Adrenal gland (tissue), 12 donors: Measurements from ENCODE around the gene SLC13A5. TPM values are rescaled to one million over a fixed set of nuclear protein-coding genes. Genes with fewer than 3 reads are reported as not detected.

Experiments used
- DNase-seq, 7 donors: peaks; one replicate each; pipeline ENCODE4 v3.0.0-alpha.2; 2019 to 2020
- H3K27ac ChIP-seq, 5 donors: fragments of 200-600 bp; sonication (generic) in 4 of 5; 1 replicate in 3 of 5; 2 replicates in 2 of 5; pipeline versions ENCODE4 v1.5.1 to v1.8.0; 2016 to 2020; ENCODE audit warnings: mild to moderate bottlenecking in 1 of 5
- H3K27me3 ChIP-seq: fragments of 200-600 bp; 2 replicates; pipeline ENCODE4 v1.8.0; 2021
- H3K36me3 ChIP-seq, 2 donors: fragments of 200-600 bp; replicated peaks in 1 of 2; 1 replicate in 1 of 2; 2 replicates in 1 of 2; pipeline versions ENCODE4 v1.5.1 to v1.8.0; 2018 to 2022
- H3K4me1 ChIP-seq, 2 donors: fragments of 200-600 bp; replicated peaks in 1 of 2; 1 replicate in 1 of 2; 2 replicates in 1 of 2; pipeline versions ENCODE4 v1.5.1 to v1.8.0; 2018 to 2021
- H3K4me3 ChIP-seq, 4 donors: fragments of 200-600 bp; sonication (generic) in 3 of 4; one replicate each; pipeline ENCODE4 v1.5.1; 2016 to 2018
- H3K9me3 ChIP-seq, 3 donors: fragments of 200-600 bp; sonication (generic) in 1 of 3; replicated peaks in 1 of 3; 1 replicate in 2 of 3; 2 replicates in 1 of 3; pipeline versions ENCODE4 v1.5.1 to v1.8.0; 2016 to 2021
- CTCF ChIP-seq, 6 experiments: fragments of 450-650 bp in 4 of 6; fragments of 200-600 bp in 2 of 6; sonication (generic) in 1 of 6; IDR thresholded peaks; 1 replicate in 5 of 6; 2 replicates in 1 of 6; pipeline versions ENCODE4 v1.5.1 to v1.8.0; 2016 to 2021; ENCODE audit warnings: antibody characterized with exemption in 6 of 6, mild to moderate bottlenecking in 2 of 6, moderate library complexity in 1 of 6
- POLR2A ChIP-seq, 2 donors: fragments of 450-650 bp; IDR thresholded peaks; one replicate each; pipeline ENCODE4 v1.6.1; 2017; ENCODE audit warnings: antibody characterized with exemption in 2 of 2, mild to moderate bottlenecking in 2 of 2, moderate library complexity in 1 of 2
- WGBS, 4 donors: extraction: QIAGEN DNeasy Blood & Tissue Kit in 2 of 4; methylation state at CpG; one replicate each; pipeline versions ENCODE4 v1.1.5 to v1.1.7; 2013 to 2017; 5-methylcytosine and 5-hydroxymethylcytosine counted together
- intact Hi-C, 2 donors: fragments of 100-400 bp; cut with DNase I; formaldehyde crosslinking; loops; one replicate each; pipeline versions ENCODE4 v1.14.1 to v1.15.0; 2022 to 2023
- polyA plus RNA-seq, 3 donors: library from polyadenylated mRNA; stranded (reverse); fragments of 200-250 nt in 2 of 3; fragments of 350-450 nt in 1 of 3; fragmentation: Illumina TruSeq in 1 of 3; extraction: RNeasy Lipid Tissue Mini Kit (QIAGEN cat#74804) in 1 of 3; gene quantifications; one replicate each; pipeline ENCODE4 v1.2.3, GENCODE V29; 2013 to 2014
- total RNA-seq, 9 donors: library from RNA; depleted of rRNA in 4 of 9; stranded (reverse); fragments of >200 nt in 4 of 9; fragments of 120-200 nt in 1 of 9; fragmentation: NEBNext Ultra II Directional in 1 of 9; extraction: Animal tissue kit (Norgen Biotek cat#: 25700) in 1 of 9; gene quantifications; one replicate each; pipeline versions ENCODE4 v1.1.0 to v1.2.4, GENCODE V29; 2013 to 2023
- donor health status: healthy with polysubstance abuse.
- donor health status: Bipolar disorder and iron deficiency.
- donor health status: DM: yes; HTN: yes; CAD: no.
- donor health status: DM: no; HTN: no; CAD: no.
- donor health status: DM: no; HTN: no; CAD: no.
- donor health status: DM: yes; HTN: yes; CAD: no.

Gene SLC13A5
- total and polyA plus RNA-seq, 12 donors: 0.97 to 7.2 (median 3.6) TPM; not detected in 2

- H3K27me3 ChIP-seq: no peaks in the 10 kb centered on the region
- H3K9me3 ChIP-seq: no peaks in the 10 kb centered on the region
- no peaks in the 10 kb centered on the region for H3K4me1 ChIP-seq
- intact Hi-C loops: loop anchor here (5.0 to 10.0 kb wide), 4 partner anchors 106 to 336 kb away; partner anchors contain the start of gene FBXO39 (in 1 of the 2)
- WGBS, 4 donors: 58 to 62% (median 60%) methylated on average over 11 to 14 of the region's 14 CpGs
- no peaks in the 10 kb centered on the region for H3K36me3 ChIP-seq
- no peak overlapping the region for H3K4me3 ChIP-seq
- TF ChIP-seq CTCF (IDR thresholded peaks at IDR 0.05) (no peak), POLR2A (IDR thresholded peaks at IDR 0.05) (no peak)
- no peak for DNase-seq
- no peak overlapping the region for H3K27ac ChIP-seq
Measured at GRCh38 chr17:6668727-6669425, 44.3 kb downstream of the SLC13A5 start.

DNA sequence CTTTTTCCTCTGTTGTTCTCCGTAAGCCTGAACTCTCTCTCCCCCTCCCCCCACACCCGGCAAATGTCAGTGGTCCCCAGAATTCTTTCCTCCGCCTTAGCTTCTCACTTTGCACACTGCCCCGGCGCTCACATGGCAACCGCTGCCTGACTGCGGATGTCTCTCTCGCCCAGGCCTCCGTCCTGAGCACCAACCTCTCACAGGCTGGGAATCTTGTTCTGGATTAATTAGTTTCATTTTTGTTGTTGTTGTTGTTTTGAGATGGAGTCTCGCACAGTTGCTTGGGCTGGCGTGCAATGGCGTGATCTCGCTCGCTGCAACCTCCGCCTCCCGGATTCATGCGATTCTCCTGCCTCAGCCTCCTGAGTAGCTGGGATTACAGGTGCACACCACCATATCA lies 45.0 kb downstream of the SLC13A5 start:
- Histone ChIP-seq H3K27ac (no peak overlapping the region), H3K27me3 (no peaks in the 10 kb centered on the region), H3K4me1 (no peaks in the 10 kb centered on the region), H3K4me3 (no peak overlapping the region), H3K9me3 (no peaks in the 10 kb centered on the region), H3K36me3 (no peaks in the 10 kb centered on the region)
- intact Hi-C loops: loop anchor here (5.0 to 10.0 kb wide), 4 partner anchors 107 to 337 kb away; partner anchors contain the start of gene FBXO39 (in 1 of the 2)
- WGBS, 4 donors: 78 to 86% (median 82%) methylated on average over 17 of the region's 17 CpGs
- no peak for DNase-seq
- TF ChIP-seq CTCF (IDR thresholded peaks at IDR 0.05): no peak
- no peak for TF ChIP-seq POLR2A (IDR thresholded peaks at IDR 0.05)

- TF ChIP-seq CTCF (IDR thresholded peaks at IDR 0.05) (no peak), POLR2A (IDR thresholded peaks at IDR 0.05) (no peak)
- 40 to 62% (median 54%) methylated on average over 6 of the region's 6 CpGs for WGBS, 4 donors
- no peaks in the 10 kb centered on the region for H3K9me3 ChIP-seq
- no peak for DNase-seq
- no peaks in the 10 kb centered on the region for H3K36me3 ChIP-seq
- no peak overlapping the region for H3K4me3 ChIP-seq
- H3K27ac ChIP-seq: no peak overlapping the region
- H3K27me3 ChIP-seq: no peaks in the 10 kb centered on the region
- no peaks in the 10 kb centered on the region for H3K4me1 ChIP-seq
- intact Hi-C loops: loop anchor here (5.0 to 10.0 kb wide), 4 partner anchors 107 to 337 kb away; partner anchors contain the start of gene FBXO39 (in 1 of the 2)
Measured at GRCh38 chr17:6667516-6667915, 45.7 kb downstream of the SLC13A5 start.

DNA sequence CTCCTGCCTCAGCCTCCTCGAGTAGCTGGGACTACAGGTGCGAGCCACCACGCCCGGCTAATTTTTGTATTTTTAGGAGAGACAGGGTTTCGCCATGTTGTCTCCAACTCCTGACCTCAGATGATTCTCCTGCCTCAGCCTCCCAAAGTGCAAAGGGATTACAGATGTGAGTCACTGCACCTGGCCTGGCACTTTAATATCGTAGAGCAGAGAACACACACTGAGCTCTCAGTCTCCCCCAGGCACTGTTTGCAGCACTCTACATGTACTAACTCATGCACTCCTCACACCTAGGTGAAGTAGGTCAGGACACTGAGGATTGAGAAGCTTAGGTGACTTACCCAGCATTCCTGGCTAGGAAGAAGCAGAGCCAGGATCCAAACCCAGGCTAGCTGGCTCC lies 46.6 kb downstream of the SLC13A5 start:
- TF ChIP-seq POLR2A (IDR thresholded peaks at IDR 0.05): no peak
- TF ChIP-seq CTCF (IDR thresholded peaks at IDR 0.05): no peak
- 90 to 95% (median 92%) methylated on average over 6 of the region's 6 CpGs for WGBS, 4 donors
- H3K4me3 ChIP-seq: no peak overlapping the region
- H3K27me3 ChIP-seq: no peaks in the 10 kb centered on the region
- no peaks in the 10 kb centered on the region for H3K4me1 ChIP-seq
- H3K36me3 ChIP-seq: no peaks in the 10 kb centered on the region
- intact Hi-C loops: loop anchor here (5.0 to 10.0 kb wide), 4 partner anchors 108 to 338 kb away; partner anchors contain the start of gene FBXO39 (in 1 of the 2)
- H3K27ac ChIP-seq: no peak overlapping the region
- H3K9me3 ChIP-seq: no peaks in the 10 kb centered on the region
- no peak for DNase-seq
